HEK293 (cell line): ENCODE measurements around the gene DEDD.

ENCODE experiments used
- CTCF ChIP-seq: fragments of 450-650 bp; formaldehyde crosslinking; IDR thresholded peaks from 2 replicates; pipeline ENCODE4 v1.5.1; 2016; ENCODE audit warnings: missing biosample characterization, missing genetic modification characterization
- HOXC10 ChIP-seq: sonication (generic); formaldehyde crosslinking; IDR thresholded peaks from 2 replicates; pipeline ENCODE4 v1.8.1; 2023; ENCODE audit warnings: mild to moderate bottlenecking, missing genetic modification reagents
- PRDM1 ChIP-seq: fragments of 450-650 bp; formaldehyde crosslinking; IDR thresholded peaks from 2 replicates; pipeline ENCODE4; 2016; ENCODE audit warnings: missing biosample characterization, missing genetic modification characterization
- TCF7L2 ChIP-seq: IDR thresholded peaks from 2 replicates; pipeline ENCODE4 v1.6.1; 2011; ENCODE audit warnings: low read depth, mild to moderate bottlenecking, inconsistent platforms, low read length, moderate library complexity, borderline replicate concordance
- ZFP37 ChIP-seq: fragments of 450-650 bp; formaldehyde crosslinking; IDR thresholded peaks from 2 replicates; pipeline ENCODE4 v1.5.1; 2016; ENCODE audit warnings: missing biosample characterization, missing genetic modification characterization
- ZNF354C ChIP-seq: fragments of 450-650 bp; formaldehyde crosslinking; IDR thresholded peaks from 2 replicates; pipeline ENCODE4 v1.5.1; 2016; ENCODE audit warnings: missing biosample characterization, missing genetic modification characterization, low read depth, borderline replicate concordance

GRCh38 chr1:161159913-161160243 is 27.4 kb upstream of the DEDD start:
- TF ChIP-seq PRDM1 (tag by site-specific recombination) (no peak), CTCF (tag by site-specific recombination) (no peak), TCF7L2 (no peak), ZNF354C (tag by site-specific recombination) (no peak), ZFP37 (tag by site-specific recombination) (peak; percentile 7; the same call in 1 of the 2 replicates), HOXC10 (CRISPR knock-in tag) (no peak)
